Common myeloid progenitor, CD34-positive (primary cell): ENCODE measurements around the gene ABHD12B.
"Not testable (repeated sequence)": the region's sequence is repeated elsewhere in the genome, so short reads cannot be mapped to it uniquely, and the experiment has no call there.

Experiments
- CTCF ChIA-PET: fragments of 350-600 bp; sonication (Branson Sonifier 250); formaldehyde crosslinking; loops from one replicate; lab custom pipeline; 2021; ENCODE audit warnings: antibody characterized with exemption; lab: Charles Lee
- POLR2A ChIA-PET: fragments of 350-600 bp; sonication (Branson Sonifier 250); formaldehyde crosslinking; loops from one replicate; lab custom pipeline; 2021; ENCODE audit warnings: antibody characterized with exemption; lab: Charles Lee
- DNase-seq, 3 donors: peaks; one replicate each; pipeline versions ENCODE4 v3.0.0 to v3.0.0-alpha.2; 2013
- H3K27ac ChIP-seq, 2 experiments: 1 replicate in 1 of 2; 2 replicates in 1 of 2; pipeline ENCODE4 v1.7.0; 2013; ENCODE audit warnings: inconsistent platforms in 2 of 2, low read length in 2 of 2, mild to moderate bottlenecking in 2 of 2, low read depth in 1 of 2, moderate library complexity in 1 of 2; ENCODE audit not compliant: severe bottlenecking in 2 of 2, insufficient read depth in 1 of 2, poor library complexity in 1 of 2
- H3K27me3 ChIP-seq, 5 experiments: replicated peaks in 2 of 5; 1 replicate in 3 of 5; 2 replicates in 2 of 5; pipeline versions ENCODE4 v1.6.1 to v1.7.0; 2013; ENCODE audit warnings: low read length in 4 of 5, mild to moderate bottlenecking in 2 of 5, moderate library complexity in 2 of 5, inconsistent platforms in 1 of 5; ENCODE audit not compliant: insufficient read depth in 5 of 5, control insufficient read depth in 4 of 5
- H3K36me3 ChIP-seq, 4 experiments: 1 replicate in 2 of 4; 2 replicates in 2 of 4; pipeline versions ENCODE4 v1.6.1 to v1.7.0; 2013; ENCODE audit warnings: low read length in 3 of 4, control low read depth in 1 of 4, mild to moderate bottlenecking in 1 of 4; ENCODE audit not compliant: control insufficient read depth in 4 of 4, insufficient read depth in 4 of 4
- H3K4me1 ChIP-seq, 4 experiments: 1 replicate in 3 of 4; 2 replicates in 1 of 4; pipeline versions ENCODE4 v1.6.1 to v1.7.1; 2013; ENCODE audit warnings: low read length in 3 of 4, mild to moderate bottlenecking in 3 of 4, control low read depth in 1 of 4, inconsistent platforms in 1 of 4, moderate library complexity in 1 of 4; ENCODE audit not compliant: control insufficient read depth in 4 of 4, insufficient read depth in 4 of 4; ENCODE audit errors: control extremely low read depth in 1 of 4
- H3K4me3 ChIP-seq, 7 experiments: 1 replicate in 4 of 7; 2 replicates in 3 of 7; pipeline versions ENCODE4 v1.5.1 to v1.7.0; 2013; ENCODE audit warnings: mild to moderate bottlenecking in 7 of 7, low read length in 6 of 7, moderate library complexity in 6 of 7, inconsistent platforms in 2 of 7, low read depth in 2 of 7, control low read depth in 1 of 7; ENCODE audit not compliant: insufficient read depth in 4 of 7, control insufficient read depth in 1 of 7; ENCODE audit errors: extremely low read depth in 1 of 7
- H3K9me3 ChIP-seq, 5 experiments: 1 replicate in 4 of 5; 2 replicates in 1 of 5; pipeline versions ENCODE4 v1.6.1 to v1.7.1; 2013; ENCODE audit warnings: low read length in 4 of 5, mild to moderate bottlenecking in 2 of 5, inconsistent platforms in 1 of 5, low read depth in 1 of 5, moderate library complexity in 1 of 5; ENCODE audit not compliant: control insufficient read depth in 4 of 5, insufficient read depth in 2 of 5; ENCODE audit errors: control extremely low read depth in 1 of 5
- WGBS: methylation state at CpG from one replicate; pipeline ENCODE4 v1.1.5; 2013; ENCODE audit not compliant: insufficient coverage; 5-methylcytosine and 5-hydroxymethylcytosine counted together

ABHD12B gene

DNA sequence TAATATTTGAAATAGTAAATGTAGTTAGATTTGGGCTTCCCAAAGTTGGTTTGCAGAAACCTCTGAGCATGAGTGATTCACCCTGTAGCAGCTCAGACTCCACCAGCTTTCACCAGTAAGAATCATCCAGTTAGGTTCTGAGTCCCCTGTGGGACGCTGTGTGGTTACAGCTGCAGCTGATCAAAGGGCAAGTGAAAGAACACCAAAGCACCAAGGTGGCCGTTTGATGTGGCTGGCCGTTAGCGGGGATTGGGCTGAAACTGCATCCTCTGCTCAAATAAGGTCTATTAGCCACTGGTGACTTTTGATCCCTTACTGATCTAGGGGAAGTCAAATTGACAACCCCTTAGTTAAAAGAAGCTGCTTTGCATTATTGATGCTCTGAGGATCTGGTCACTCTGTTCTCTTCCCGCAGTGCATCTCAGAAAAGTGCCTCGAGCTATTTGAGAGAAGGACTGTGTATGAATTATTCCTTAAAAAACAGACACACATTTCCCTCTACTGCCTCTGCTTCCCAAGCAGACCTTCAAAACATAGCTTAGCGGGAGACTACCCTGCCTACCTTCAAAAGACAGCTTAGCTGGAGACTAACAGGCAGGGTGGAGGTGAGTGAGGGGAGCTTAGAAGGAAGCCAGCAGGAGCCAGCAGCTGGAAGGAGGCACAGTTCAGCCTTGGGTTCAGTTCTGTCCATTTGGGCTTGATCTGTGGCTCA, 3.7 kb downstream of the ABHD12B start:
- H3K36me3 ChIP-seq, result no peaks in the 10 kb centered on the region
- peak in 2 of 3 donors; percentile 82 to 83 for DNase-seq
- H3K27ac ChIP-seq, result no peak overlapping the region
- H3K4me3 ChIP-seq, result no peak overlapping the region
- ChIA-PET POLR2A (no interaction called here), CTCF (interaction anchor here (0.9 to 1.8 kb wide), 5 partner anchors 10 to 121 kb away, joined by 3 to 4 read pairs (median 3); partner anchors contain the start of gene NIN)
- H3K9me3 ChIP-seq, result no peaks in the 10 kb centered on the region
- H3K4me1 ChIP-seq, result peaks cover 7 to 23% (median 19%) of the 10 kb centered on the region in 4 experiments
- peaks cover 0 to 19% (median 4%) of the 10 kb centered on the region in 5 experiments for H3K27me3 ChIP-seq
- 45% methylated on average over 4 of the region's 7 CpGs for WGBS

DNA sequence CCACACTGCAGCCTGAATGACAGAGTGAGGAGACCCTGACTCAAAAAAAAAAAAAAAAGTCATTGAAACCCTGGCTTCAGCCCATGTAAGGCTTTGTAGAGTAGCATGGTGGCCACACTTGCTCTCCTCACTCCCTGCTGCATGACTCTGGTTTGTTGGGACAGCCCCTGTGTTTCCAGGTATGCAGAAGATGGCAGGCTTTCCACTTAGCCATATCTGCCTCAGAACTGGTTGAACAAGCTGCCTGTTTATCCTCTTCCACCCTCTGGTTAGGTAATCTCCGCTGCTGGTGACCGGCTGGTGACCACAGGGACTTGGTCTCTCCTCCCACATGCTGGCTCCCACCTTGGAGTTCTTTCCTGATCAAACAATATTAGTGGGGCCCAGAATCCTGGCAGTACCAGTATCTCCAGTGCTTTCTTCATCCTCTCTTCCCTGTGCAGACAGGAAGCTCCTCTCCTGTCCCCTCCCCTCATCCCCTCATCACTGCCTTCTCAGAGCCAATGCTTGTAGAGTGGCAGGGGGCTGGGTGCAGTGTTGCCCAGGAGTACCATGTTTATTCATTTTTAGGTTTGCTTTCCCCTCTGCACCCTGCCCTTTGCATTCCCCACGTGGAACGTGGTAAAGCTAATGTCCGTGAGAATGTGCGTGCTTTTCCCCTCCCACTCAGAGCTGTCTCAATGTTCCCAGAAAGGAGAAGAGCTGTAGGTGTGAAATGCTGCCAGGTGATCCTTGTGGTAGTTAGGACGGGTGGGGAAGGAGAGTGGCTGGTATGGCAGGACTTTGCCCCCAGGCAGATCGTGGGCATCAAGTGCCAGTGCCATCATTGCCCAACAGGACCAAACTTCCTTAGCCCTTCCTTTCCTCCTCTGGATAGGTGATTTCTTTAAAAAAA, 11.3 kb downstream of the ABHD12B start:
- H3K4me3 ChIP-seq, result no peak overlapping the region
- POLR2A ChIA-PET, result no interaction called here
- H3K27me3 ChIP-seq, result no peaks in the 10 kb centered on the region
- H3K9me3 ChIP-seq, result no peaks in the 10 kb centered on the region
- no peak for DNase-seq
- H3K27ac ChIP-seq, result no peak overlapping the region
- peaks cover 2 to 8% (median 3%) of the 10 kb centered on the region in 4 experiments for H3K36me3 ChIP-seq
- CTCF ChIA-PET, result interaction anchor here (0.6 kb wide), 1 partner anchor 348 kb away, joined by 3 read pairs; no protein-coding TSS in a partner anchor
- no peaks in the 10 kb centered on the region for H3K4me1 ChIP-seq
- WGBS, result 99% methylated on average over 6 of the region's 8 CpGs

DNA sequence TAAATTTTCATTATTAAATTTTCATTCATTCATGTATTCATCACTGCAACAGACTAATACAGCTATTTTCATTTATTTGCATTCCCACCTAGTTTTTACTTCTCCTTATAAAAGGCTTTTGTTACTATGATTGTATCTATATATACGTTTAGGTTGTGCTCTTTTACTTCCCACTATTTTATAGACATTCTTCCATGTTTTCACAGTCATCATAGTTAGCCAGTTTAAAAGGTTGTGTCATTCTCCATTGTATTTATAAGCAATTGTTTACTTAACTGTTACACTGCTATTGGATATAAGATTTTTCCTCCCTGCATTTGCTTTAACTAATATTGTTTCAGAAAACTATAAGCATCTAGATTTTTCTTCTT, 12.0 kb downstream of the ABHD12B start:
- H3K27me3 ChIP-seq, result no peaks in the 10 kb centered on the region
- POLR2A ChIA-PET, result no interaction called here
- DNase-seq, result no peak
- no CpG with 5 or more reads among the region's 1 CpG for WGBS
- H3K27ac ChIP-seq, result no peak overlapping the region
- no peaks in the 10 kb centered on the region for H3K9me3 ChIP-seq
- peaks cover 2 to 8% (median 3%) of the 10 kb centered on the region in 4 experiments for H3K36me3 ChIP-seq
- H3K4me3 ChIP-seq, result no peak overlapping the region
- no peaks in the 10 kb centered on the region for H3K4me1 ChIP-seq
- CTCF ChIA-PET, result interaction anchor here (0.8 kb wide), 1 partner anchor 30 kb away, joined by 3 read pairs; no protein-coding TSS in a partner anchor

DNA sequence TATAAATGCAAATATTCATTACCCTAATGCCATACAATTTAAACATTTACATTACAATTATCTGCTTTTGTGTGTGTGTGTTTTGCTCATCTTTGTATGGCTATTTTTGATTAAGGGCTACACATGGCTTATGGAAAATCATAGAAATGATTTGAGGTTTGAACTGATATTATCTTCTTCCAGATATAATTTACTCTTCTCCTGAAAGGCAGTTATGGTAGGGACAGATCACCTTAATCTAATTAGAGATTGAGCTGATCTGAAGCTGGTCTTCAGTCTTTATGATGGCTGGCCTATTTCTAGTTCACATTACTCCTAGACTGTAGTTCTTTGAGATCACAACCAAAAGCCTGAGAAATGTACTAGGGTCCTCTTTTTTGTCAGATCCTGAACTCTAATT, 15.6 kb downstream of the ABHD12B start:
- H3K9me3 ChIP-seq, result no peaks in the 10 kb centered on the region
- no peak for DNase-seq
- H3K4me1 ChIP-seq, result no peaks in the 10 kb centered on the region
- ChIA-PET CTCF (no interaction called here), POLR2A (no interaction called here)
- no peak overlapping the region for H3K4me3 ChIP-seq
- H3K27me3 ChIP-seq, result no peaks in the 10 kb centered on the region
- H3K27ac ChIP-seq, result no peak overlapping the region
- peaks cover 0 to 8% (median 2%) of the 10 kb centered on the region in 4 experiments for H3K36me3 ChIP-seq

DNA sequence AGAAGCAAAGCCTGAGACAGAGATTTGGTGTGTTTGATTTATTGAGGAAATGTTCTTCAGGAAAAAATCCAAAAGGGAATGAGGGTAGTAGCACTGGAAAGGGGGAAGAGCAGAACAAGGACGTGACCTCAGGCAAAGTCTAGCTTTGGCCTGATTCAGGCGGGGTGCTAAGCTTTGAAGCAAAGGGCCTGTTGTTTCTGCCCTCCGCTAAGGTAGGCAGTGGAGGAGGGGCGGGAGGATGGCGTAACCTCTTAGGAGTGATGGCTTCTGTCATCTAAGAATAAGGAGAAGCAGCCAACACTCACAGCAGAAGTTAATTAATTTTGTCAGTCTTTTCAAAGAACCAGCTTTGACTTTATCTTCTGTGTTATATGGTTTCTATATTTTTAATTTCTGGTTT, 20.4 kb downstream of the ABHD12B start:
- H3K4me1 ChIP-seq, result no peaks in the 10 kb centered on the region
- H3K27me3 ChIP-seq, result no peaks in the 10 kb centered on the region
- 94% methylated on average over 3 of the region's 5 CpGs for WGBS
- H3K9me3 ChIP-seq, result no peaks in the 10 kb centered on the region
- H3K36me3 ChIP-seq, result no peaks in the 10 kb centered on the region
- CTCF ChIA-PET, result interaction anchor here (1.2 kb wide), 1 partner anchor 56 kb away, joined by 3 read pairs; no protein-coding TSS in a partner anchor
- POLR2A ChIA-PET, result no interaction called here
- DNase-seq, result no peak
- no peak overlapping the region for H3K4me3 ChIP-seq
- no peak overlapping the region for H3K27ac ChIP-seq

GRCh38 chr14:50896421-50896820, 24.6 kb downstream of the ABHD12B start:
- DNase-seq, H3K4me3 ChIP-seq, H3K4me1 ChIP-seq, CTCF ChIA-PET, H3K9me3 ChIP-seq, H3K27ac ChIP-seq, H3K27me3 ChIP-seq, POLR2A ChIA-PET: not testable (repeated sequence)
- WGBS, result 100% methylated on average over 2 of the region's 7 CpGs
- peaks cover 0 to 14% (median 4%) of the 10 kb centered on the region in 4 experiments for H3K36me3 ChIP-seq

DNA sequence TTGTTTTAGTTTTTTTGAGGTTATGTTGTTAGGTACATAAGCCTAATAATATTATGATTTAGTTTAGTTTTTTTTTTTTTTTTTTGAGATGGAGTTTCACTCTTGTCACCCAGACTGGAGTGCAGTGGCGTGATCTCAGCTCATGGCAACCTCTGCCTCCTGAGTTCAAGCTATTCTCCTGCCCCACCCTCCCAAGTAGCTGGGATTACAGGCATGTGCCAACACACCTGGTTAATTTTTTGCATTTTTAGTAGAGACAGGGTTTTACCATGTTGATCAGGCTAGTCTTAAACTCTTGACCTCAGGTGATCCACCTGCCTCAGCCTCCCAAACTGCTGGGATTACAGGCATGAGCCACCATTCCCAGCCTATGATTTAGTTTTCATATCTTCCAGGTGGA, 25.2 kb downstream of the ABHD12B start:
- POLR2A ChIA-PET, H3K27me3 ChIP-seq, DNase-seq, CTCF ChIA-PET, H3K4me3 ChIP-seq, H3K9me3 ChIP-seq, H3K27ac ChIP-seq, H3K4me1 ChIP-seq: not testable (repeated sequence)
- WGBS, result 100% methylated on average over 1 of the region's 1 CpG
- H3K36me3 ChIP-seq, result peaks cover 4 to 17% (median 5%) of the 10 kb centered on the region in 4 experiments
